Left lung (tissue), 14 donors: Measurements from ENCODE around the gene POU2AF3. TPM values are rescaled to one million over a fixed set of nuclear protein-coding genes. Genes with fewer than 3 reads are reported as not detected.

Experiments
- ATAC-seq: fragments of 200-7000 bp; cut with Tn5 transposase; one replicate; pipeline ENCODE4 v1.9.1; 2020; ENCODE audit warnings: moderate library complexity
- DNase-seq, 4 donors: peaks; one replicate each; pipeline ENCODE4 v3.0.0-alpha.2; 2013 to 2020
- H3K27ac ChIP-seq, 2 donors: fragments of 200-600 bp; sonication (generic) in 1 of 2; one replicate each; pipeline versions ENCODE4 v1.5.0 to v1.8.0; 2020 to 2021
- H3K27me3 ChIP-seq, 2 donors: fragments of 200-600 bp; sonication (generic) in 1 of 2; one replicate each; pipeline versions ENCODE4 v1.5.0 to v1.8.0; 2020 to 2021
- H3K36me3 ChIP-seq, 2 donors: fragments of 200-600 bp; sonication (generic) in 1 of 2; one replicate each; pipeline versions ENCODE4 v1.5.0 to v1.8.0; 2020 to 2021
- H3K4me1 ChIP-seq, 2 donors: fragments of 200-600 bp; one replicate each; pipeline ENCODE4 v1.8.0; 2021
- H3K4me3 ChIP-seq, 2 donors: fragments of 200-600 bp; sonication (generic) in 1 of 2; one replicate each; pipeline versions ENCODE4 v1.5.0 to v1.8.0; 2020 to 2021; ENCODE audit warnings: mild to moderate bottlenecking in 1 of 2
- H3K9me3 ChIP-seq, 2 donors: fragments of 200-600 bp; sonication (generic) in 1 of 2; one replicate each; pipeline versions ENCODE4 v1.5.0 to v1.8.0; 2020 to 2021
- CTCF ChIP-seq, 2 donors: fragments of 200-600 bp; sonication (generic) in 1 of 2; IDR thresholded peaks; one replicate each; pipeline versions ENCODE4 v1.5.0 to v1.8.0; 2021; ENCODE audit warnings: antibody characterized with exemption in 2 of 2
- intact Hi-C, 2 donors: fragments of 100-400 bp; cut with DNase I; formaldehyde crosslinking; loops; one replicate each; pipeline versions ENCODE4 v1.11.2 to v1.14.2; 2022
- long read RNA-seq, 12 donors: library from polyadenylated mRNA in 2 of 12; unstranded in 2 of 12; transcript quantifications; one replicate each; pipeline ENCODE4 v2.0.0 and lab custom pipeline, GENCODE V29; 2019 to 2026
- polyA plus RNA-seq, 6 donors: library from polyadenylated mRNA; unstranded; fragments of 120-200 nt; gene quantifications; one replicate each; pipeline ENCODE4 v1.2.1, GENCODE V29; 2013; ENCODE audit not compliant: insufficient read length in 6 of 6
- total RNA-seq, 2 donors: library from RNA; stranded (reverse); fragmentation: NEBNext Ultra II Directional; extraction: Animal tissue kit (Norgen Biotek cat#: 25700); gene quantifications; one replicate each; pipeline ENCODE4 v1.2.1, GENCODE V29; 2021
- donor health status: DM: no; HTN: yes; CAD: no.
- donor health status: DM: no; HTN: no; CAD: no.

Gene POU2AF3
- total RNA-seq = 1 to 10 TPM; 2.7 to 2.8 TPM
- 10 to 100 TPM in 4 of 6 donors, 1 to 10 TPM in 2; 8.7 to 14.4 (median 11.1) TPM for polyA plus RNA-seq
- long read RNA-seq, donor 1, partial matches to known transcripts = 29 of 45 reads
- long read RNA-seq, donor 1, other reads (novel, unspliced or antisense) = 15 of 45 reads
- long read RNA-seq, donor 2, partial matches to known transcripts = 0 of 5 reads
- long read RNA-seq, donor 2, other reads (novel, unspliced or antisense) = 0 of 5 reads
- long read RNA-seq, donor 3, partial matches to known transcripts = 0 of 6 reads
- long read RNA-seq, donor 3, other reads (novel, unspliced or antisense) = 0 of 6 reads
- long read RNA-seq, donor 4, partial matches to known transcripts = 0 of 1 reads
- long read RNA-seq, donor 4, other reads (novel, unspliced or antisense) = 0 of 1 reads
- long read RNA-seq, donor 5, partial matches to known transcripts = 0 of 1 reads
- long read RNA-seq, donor 5, other reads (novel, unspliced or antisense) = 0 of 1 reads
- long read RNA-seq, donor 6, partial matches to known transcripts = 0 of 2 reads
- long read RNA-seq, donor 6, other reads (novel, unspliced or antisense) = 0 of 2 reads
- long read RNA-seq, donor 7 = 0 reads
- long read RNA-seq, donor 8, partial matches to known transcripts = 12 of 21 reads
- long read RNA-seq, donor 8, other reads (novel, unspliced or antisense) = 9 of 21 reads
- long read RNA-seq, donor 9 = 0 reads
- long read RNA-seq, donor 10, partial matches to known transcripts = 0 of 1 reads
- long read RNA-seq, donor 10, other reads (novel, unspliced or antisense) = 1 of 1 reads
- long read RNA-seq, donor 11, partial matches to known transcripts = 0 of 1 reads
- long read RNA-seq, donor 11, other reads (novel, unspliced or antisense) = 0 of 1 reads
- long read RNA-seq, donor 12, partial matches to known transcripts = 12 of 25 reads
- long read RNA-seq, donor 12, other reads (novel, unspliced or antisense) = 11 of 25 reads

- no peak for TF ChIP-seq CTCF (IDR thresholded peaks at IDR 0.05)
- Histone ChIP-seq H3K9me3 (no peaks in the 10 kb centered on the region), H3K4me3 (peak within 1 kb of the TSS; percentile 39 to 51), H3K27me3 (peaks cover 0 to 38% of the 10 kb centered on the region in 2 donors), H3K27ac (peak within 1 kb of the TSS; percentile 72 to 76), H3K4me1 (peaks cover 0 to 29% of the 10 kb centered on the region in 2 donors), H3K36me3 (no peaks in the 10 kb centered on the region)
- ATAC-seq = no peak
- peak in 1 of 4 donors; percentile 70 for DNase-seq
- intact Hi-C loops = no loop called here
Measured at GRCh38 chr11:111298413-111299100, at the start of gene POU2AF3. TSS of gene POU2AF3 (plus strand) at chr11:111298546. CDS start at chr11:111298582, 36 bp downstream.

- no peak overlapping the region for H3K27ac ChIP-seq
- no peak for DNase-seq
- no peaks in the 10 kb centered on the region for H3K4me1 ChIP-seq
- no peak for ATAC-seq
- H3K4me3 ChIP-seq = no peak overlapping the region
- peaks cover 0 to 4% of the 10 kb centered on the region in 2 donors for H3K27me3 ChIP-seq
- no peaks in the 10 kb centered on the region for H3K9me3 ChIP-seq
- no peak for TF ChIP-seq CTCF (IDR thresholded peaks at IDR 0.05)
- no peaks in the 10 kb centered on the region for H3K36me3 ChIP-seq
- intact Hi-C loops = no loop called here
Measured at GRCh38 chr11:111250936-111251335, 47.4 kb upstream of the POU2AF3 start.

- TF ChIP-seq CTCF (IDR thresholded peaks at IDR 0.05) = no peak
- Histone ChIP-seq H3K36me3 (no peaks in the 10 kb centered on the region), H3K4me1 (no peaks in the 10 kb centered on the region), H3K27me3 (no peaks in the 10 kb centered on the region), H3K27ac (no peak overlapping the region), H3K9me3 (no peaks in the 10 kb centered on the region), H3K4me3 (no peak overlapping the region)
- intact Hi-C loops = no loop called here
- DNase-seq (no peak), ATAC-seq (no peak)
Measured at GRCh38 chr11:111253131-111253530, 45.2 kb upstream of the POU2AF3 start.

- intact Hi-C loops = no loop called here
- no peak for TF ChIP-seq CTCF (IDR thresholded peaks at IDR 0.05)
- ATAC-seq = no peak
- H3K36me3 ChIP-seq = no peaks in the 10 kb centered on the region
- H3K4me1 ChIP-seq = no peaks in the 10 kb centered on the region
- no peaks in the 10 kb centered on the region for H3K27me3 ChIP-seq
- H3K4me3 ChIP-seq = no peak overlapping the region
- DNase-seq = no peak
- H3K27ac ChIP-seq = no peak overlapping the region
- no peaks in the 10 kb centered on the region for H3K9me3 ChIP-seq
Measured at GRCh38 chr11:111253630-111254029, 44.7 kb upstream of the POU2AF3 start.
